GM19397 (cell line): ENCODE measurements around the gene POMT2.

ENCODE experiments used
- ATAC-seq: cut with Tn5 transposase; IDR thresholded peaks from one replicate; pipeline ENCODE4 v1.9.1; 2021; ENCODE audit warnings: mild to moderate bottlenecking, moderate library complexity; ENCODE audit not compliant: unreplicated experiment

POMT2 gene

DNA sequence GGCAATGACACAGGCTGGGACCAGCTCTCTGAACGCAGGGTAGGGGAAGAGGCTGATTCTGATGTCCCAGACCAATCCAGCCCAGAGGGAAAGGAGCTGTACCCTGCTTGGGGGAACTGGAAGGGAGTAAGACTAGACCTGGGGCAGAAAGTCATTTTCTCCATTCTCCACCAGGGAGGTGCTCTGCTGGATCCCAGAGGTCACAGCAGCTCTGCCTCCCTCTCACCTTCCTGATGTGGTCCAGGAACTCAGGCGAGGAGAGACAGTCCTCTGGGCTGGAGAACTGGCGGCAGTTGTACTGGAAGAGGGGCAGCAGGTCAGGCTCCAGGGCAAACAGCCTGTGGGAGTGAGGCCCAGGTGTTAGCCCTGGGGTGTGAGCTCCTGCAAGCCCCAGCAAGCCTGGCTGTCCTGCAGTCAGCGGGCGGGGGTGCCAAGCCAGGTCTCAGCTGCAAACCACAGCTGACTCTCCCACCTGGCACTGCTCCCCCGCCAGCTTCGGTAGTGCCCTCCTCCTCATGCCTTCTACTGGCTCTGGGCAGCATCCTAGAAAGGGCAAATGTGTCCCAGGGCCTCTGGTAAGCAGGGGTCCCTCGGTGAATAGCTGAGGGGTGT lies 51.6 kb downstream of the POMT2 start:
- no peak for ATAC-seq

DNA sequence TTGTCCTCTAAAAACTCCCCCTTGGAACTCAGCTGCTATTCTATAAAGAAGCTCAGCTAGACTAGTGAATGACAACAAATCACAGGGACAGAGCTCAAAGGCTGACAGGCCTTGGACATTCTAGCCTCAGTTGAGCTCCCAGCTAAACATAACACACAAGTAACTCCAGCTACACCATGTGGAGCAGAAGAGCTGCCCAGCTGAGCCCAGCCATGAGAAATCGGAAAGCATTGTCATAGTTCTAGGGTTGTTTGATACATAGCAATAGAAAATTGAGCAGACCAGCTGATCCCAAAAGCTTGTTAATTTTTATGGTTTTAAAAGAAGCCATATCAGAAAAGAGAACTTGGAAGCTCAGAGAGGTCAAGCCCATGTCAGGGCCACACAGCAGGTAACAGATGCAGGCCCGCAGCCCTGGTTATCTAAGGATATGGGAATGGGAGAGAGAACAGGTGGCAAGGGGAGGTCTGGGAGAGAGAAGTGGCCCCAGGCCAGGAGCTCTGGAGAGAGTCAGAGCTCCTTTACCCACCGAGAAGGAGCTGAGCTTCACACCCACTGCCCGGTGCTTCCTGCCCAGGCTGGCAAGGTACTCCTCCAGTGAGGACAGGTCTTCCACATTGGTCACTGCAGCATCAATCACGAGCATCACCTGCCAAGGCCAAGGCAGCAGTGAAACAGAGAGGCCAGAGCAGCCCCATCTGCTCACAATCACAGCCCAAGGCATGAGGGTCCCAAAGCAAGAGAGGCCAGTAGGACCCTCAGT lies 52.6 kb downstream of the POMT2 start:
- ATAC-seq = no peak

DNA sequence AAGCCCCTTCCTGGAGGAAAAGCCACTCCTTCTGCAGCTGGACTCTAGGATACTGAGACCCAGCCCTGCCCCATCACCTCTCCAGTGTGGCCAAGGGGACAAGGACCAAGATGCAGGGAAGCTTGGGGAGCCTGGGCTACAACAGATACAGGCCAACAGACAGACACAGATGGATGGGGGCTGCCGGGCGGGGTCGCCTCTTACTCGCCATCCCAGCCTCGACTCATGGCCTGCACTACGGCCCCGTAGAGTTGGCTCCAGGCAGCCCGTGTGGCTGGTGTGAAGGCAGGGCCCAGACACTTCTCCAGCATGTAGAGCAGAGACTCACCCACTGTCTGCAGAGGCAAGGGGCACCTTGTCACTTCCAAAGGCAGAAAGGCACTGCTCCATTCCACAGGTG lies 54.3 kb downstream of the POMT2 start:
- no peak for ATAC-seq

DNA sequence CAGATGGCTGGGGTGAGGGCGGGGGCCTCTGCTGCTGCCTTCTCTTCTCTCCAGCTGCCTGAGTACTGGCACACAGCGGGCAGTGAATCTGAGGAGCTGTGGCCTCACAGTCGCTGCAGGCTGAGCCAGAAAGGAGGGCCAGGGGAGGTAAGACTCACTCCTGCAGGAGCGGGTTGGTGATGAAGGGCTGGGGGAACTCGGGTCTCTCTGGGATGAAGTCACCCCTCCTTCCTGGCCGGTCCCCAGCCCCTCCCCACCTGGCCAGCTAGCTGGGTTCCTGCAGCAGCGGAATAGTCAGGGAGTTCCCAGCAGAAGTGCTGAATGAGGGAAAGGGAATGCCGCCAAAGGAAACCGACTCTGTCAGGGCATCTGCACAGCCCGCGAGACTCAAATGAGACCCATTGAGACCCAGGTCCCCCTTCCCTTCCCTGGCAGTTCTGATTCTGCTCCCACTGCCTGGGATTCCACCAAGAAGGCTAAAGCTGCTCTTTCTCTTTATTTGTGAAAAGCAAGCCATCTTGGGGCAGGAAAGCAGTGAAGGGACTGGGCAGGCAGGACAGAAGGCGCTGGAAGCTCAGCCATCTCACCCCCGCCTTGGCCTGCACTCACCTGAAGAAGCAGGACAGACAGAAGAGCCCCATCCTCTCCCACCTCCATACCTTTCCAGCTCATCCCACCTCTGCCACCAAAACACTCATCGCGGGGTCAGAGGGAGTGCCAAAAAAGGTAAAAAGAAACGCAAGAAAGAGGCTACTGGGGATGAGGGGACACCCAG lies 54.9 kb downstream of the POMT2 start:
- ATAC-seq = no peak

DNA sequence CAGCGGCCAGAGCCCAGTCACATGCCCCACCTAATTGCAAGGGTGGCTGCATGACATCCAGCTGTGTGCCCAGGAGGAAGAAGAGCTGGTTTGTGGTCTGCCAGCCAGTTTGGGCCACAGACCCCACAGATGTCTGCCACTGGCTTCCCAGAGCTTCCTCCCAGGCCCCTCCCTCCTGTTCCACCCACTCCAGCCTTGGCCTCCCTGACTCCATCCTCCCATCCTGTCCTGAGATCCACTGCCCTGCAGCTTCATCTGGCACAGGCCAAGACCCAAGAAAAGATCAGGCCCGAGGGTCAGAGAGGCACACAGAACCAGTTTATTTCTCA lies 55.5 kb downstream of the POMT2 start:
- ATAC-seq = no peak

DNA sequence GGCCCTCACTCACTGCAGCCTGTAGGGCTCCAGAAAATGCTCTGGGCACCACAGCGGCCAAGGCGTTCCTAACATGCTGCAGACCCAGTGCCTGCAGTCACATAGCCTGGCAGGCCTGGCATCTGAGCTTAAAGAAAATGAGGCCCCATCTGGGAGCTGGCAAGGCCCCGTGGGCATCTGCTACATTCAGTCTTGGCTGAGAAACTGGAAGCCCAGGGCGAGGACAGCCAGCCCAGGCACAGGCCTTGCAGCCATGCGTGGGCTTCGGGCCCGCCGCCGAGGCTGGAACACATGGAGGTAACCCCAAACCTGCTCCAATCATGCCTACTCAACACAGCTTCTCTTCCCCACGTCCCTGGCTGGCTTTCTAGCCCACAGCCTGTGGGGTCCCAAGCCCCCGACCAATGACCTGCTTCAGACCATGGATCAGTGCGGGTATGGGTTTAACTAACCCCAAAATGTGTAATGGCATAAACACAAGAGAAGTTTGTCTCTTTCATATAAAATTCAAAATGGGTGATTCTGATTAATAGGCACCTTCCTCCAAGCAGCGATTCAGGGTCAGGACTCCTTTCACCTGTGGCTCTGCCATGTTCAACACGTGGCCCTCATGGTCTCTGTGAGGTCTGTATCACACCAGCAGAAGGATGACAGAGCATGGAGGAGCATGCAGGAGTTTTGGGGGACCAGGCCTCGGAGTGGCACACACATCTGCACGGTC lies 56.1 kb downstream of the POMT2 start:
- no peak for ATAC-seq

DNA sequence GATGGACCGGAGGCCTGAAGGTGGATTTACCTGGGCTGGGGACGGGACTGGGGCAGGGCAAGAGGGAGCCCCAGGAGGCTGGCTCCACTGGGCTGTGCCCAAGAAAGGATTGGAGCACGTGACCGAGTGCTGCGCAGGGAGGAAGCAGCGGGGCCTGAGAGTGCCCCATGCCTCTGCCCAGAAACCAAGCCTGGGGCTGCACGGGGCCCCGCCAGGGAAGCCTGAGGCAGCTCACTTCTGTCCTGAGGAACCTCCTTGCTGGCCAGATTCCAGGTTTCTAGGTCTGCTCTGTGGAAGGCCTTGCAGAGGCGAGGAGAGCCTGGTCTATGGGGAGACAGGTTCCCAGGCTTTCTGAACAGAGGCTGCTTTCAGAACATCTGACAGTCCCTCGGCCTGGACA lies 60.1 kb downstream of the POMT2 start:
- ATAC-seq = no peak

DNA sequence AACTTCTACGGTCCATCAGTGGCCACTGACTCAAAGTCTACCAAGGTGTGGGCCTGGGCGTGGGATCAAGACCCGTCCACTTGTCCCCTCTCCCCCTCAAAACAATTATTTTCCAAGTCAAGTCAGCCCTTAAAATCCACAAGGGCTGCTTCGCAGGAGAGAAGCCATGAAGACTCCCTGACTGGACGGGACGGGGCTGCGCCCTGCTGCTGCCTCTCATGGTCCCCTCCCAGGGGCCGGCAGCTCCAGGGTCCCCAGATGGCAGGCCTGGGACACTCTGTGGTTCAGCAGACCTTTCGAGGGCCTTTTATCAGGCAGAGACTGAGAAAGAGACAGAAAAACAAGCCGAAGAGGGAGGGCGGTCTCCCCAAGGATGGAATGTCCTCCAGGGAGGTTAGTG lies 60.5 kb downstream of the POMT2 start:
- no peak for ATAC-seq

DNA sequence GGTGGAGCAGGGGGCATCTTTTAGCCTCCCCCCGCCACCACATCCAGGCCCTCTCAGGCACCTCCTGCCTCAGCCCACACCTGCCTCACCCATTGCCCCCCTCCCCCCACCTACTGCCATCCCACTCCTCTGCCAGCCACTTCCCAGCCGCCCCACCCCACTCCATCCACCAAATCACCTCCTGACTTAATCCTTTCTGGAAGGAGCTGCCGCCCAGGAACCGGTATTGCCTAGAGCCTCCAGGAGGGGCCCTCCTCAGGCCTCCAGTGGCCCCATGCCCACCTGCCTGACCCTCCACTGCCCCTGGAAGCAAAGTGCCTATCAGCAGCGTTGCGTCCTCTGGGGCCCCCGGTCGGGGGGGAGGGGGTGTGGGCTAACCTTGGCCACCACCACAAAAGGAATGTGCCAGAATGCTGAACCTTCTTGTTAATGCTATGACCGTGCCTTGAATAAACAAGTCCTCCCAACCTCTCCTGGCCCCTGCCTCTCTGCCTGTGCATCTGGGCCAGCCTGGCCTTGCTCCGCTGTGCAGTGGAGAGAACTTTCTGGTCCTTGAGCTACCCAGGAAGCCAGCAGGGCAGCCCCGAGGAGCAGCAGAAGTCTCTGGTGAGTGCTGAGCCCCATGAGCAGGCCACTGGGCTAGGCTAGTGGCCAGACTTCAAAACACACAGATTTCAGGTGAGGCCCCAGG lies 61.5 kb downstream of the POMT2 start:
- no peak for ATAC-seq

DNA sequence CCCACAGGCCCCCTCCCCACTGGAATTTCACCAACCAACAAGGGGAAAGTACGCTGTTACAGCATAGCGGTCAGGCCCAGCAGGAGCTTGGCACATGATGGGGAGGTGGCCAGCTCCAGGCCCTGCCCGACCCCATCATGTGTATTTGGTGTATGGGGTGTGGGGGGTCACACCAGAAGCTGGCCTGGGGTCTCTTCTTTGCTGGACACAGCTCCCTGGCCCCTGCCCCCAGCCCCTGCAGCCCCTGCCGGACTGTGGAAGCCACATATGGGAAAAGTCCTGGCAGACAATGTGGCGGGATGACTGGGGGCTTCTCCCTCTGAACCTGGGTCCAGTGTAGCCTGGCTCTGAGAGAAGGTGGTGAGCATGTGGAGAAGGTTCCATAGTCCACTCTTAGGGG lies 62.1 kb downstream of the POMT2 start:
- no peak for ATAC-seq

DNA sequence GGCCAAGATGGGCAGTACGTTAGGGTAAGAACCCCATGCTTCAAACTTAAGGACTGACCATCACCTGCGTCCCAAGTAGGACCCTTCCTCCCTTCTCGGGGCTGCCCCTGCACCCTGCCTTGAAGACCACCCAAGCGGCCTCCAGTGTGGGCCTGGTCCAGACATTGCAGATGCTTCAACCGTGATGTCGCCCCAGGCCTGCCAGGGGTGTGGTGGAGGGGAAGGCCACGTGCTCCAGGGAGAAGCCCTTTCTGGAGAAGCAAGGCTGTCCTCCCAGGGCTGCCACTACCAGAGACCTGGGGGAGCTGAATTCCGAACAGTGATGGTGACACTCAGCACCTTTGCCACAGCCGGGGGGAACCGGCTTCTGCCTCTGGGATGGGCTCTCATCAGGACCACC lies 63.0 kb downstream of the POMT2 start:
- ATAC-seq = no peak

DNA sequence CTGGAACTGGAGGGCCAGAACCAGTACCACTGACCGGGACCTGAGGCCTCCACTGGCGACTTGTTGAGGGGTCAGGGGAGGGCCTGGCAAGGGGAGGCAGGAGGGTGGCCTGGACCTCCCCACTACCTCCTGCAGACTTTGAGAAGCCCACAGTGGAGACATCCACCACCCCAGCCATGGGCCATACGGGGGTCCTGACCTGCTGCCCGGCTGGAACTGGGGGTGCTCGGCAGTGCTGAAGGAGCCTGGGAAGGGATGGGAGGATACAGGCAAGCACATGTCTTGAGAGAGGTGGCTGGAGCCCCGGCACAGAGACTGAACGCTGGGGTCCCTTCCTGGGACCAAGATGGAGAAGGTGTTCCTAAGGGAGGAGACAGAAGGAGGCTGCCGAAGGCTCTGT lies 64.0 kb downstream of the POMT2 start:
- ATAC-seq = no peak

DNA sequence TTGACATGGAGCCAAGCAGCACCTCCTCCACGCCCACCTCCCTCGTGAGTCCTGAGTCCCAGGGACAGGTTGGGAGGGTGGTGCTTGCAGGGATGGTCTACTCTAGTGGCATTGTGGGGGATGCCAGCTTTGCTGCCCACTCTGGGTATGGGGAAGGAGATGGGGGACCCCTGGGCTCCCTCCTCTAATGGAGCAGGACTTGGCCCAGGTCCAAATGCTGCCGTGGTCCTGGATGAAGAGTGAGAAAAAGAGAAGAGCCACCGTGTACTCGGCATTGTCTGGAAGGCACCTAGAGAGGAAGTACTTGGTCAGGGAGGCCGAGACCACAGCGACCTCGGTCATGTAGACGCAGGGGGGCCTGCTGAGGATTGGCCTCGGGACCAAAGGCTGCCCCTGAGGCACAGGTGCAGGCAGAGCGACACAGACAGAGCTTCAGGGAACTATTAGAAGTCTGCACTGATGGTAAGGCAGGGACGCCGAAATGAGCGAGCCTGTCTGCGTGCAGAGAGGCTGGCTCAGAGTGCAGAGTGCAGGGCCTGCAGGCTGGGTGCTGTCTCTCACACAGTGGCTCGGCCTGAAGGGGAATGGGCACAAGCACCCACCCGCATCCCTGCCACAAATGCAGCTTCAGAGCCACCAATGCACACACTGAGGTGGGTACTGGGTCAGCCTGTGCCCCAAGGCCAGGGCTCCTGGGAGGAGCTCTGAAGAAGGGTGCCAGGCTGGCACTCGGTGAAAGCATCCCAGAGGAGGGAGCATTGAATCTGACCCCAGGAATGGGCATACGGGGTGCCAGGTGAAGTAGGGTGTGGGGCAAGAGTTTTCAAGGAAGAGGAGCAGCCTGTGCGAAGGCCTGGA lies 67.1 kb downstream of the POMT2 start:
- ATAC-seq = no peak

DNA sequence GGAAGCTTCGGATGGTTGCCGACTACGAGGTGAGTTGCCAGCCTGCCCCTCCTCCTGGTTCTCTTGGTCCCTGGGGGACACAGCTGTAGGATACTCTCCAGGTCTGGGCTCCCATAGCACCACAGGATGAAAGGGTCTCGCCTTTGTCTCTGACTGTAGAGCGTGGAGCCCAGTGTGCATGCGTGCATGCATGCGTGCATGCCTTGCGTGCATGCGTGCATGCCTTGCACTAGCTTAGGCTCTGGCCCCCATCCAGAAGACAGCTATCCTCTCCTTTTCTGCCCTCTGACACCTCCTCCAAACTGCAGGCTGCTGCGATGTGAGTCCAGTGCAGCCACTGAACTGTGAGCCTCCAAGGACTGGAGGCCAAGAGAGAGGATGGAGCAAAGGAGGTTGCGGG lies 68.8 kb downstream of the POMT2 start:
- no peak for ATAC-seq

DNA sequence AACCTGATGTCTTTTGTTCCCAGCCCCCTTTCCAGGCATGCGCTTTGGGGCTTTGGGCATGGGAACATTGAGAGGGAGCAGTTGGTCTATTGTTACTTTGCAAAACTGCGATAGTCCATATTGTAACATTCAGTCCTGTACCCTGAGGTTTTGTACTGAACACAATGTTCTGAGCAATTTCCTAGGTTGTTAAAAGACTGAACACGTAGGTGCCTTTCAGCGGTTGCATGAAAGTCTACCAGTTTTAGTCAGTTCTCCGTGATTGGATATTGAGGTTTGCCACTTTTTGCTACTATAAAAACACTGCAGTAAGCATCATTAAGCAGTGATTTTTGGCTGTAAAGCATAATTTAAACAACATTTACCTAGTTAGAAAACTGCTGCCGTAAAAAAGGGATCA lies 69.8 kb downstream of the POMT2 start:
- no peak for ATAC-seq

DNA sequence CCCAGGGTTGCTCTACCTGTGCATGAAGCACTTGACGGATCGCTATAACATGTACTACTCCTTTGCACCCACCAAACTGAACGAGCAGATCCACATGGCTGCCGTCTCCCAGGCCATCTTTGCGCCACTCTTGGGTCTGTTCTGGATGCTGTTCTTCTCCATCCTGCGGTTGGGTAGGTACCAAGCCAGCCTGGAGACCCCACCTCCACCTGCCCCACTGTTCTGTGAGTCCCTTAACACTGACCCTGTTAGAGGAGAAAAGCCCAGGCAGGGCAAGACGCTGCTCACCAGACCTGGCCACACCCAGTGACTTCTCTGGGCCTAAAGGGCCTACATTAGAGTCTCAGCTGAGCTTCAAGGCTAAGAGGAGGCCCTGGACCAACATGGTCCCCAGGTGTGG lies 71.4 kb downstream of the POMT2 start:
- no peak for ATAC-seq

DNA sequence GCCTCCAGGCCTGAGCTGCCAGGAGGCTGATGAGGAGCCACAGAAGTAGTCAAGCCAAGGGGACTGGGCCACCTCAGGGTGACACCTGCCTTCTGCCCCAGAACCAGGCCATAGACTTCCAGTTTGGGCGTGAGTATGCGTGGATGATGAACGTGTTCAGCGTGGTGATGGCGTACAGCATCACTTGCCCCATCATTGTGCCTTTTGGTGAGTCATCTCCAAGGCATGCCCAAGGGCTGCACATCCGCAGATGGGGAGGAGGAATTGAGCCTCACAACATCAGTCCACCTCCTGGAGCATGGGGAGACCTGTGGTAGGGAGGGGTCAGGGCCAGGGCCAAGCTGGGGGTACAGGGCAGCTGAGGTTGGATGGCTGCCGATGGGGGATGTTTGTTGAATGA lies 72.0 kb downstream of the POMT2 start:
- ATAC-seq = no peak

DNA sequence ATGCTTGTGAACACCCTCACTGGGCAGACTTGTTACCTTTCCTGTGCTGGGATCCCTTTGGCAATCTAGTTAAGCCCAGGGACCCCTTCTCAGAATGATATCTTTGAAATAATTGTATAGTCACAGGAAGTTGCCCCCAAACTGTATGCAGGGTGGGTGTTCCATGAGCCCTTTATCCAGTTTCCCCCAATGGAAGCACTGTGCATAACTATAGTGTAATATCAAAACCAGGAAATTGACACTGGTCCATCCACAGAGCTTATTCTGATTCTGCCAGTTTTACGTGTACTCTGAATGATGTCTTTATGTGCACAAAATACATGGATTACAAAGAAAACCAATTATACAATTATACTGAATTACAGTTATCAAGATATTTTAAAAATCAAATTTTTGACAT lies 73.9 kb downstream of the POMT2 start:
- ATAC-seq = no peak

DNA sequence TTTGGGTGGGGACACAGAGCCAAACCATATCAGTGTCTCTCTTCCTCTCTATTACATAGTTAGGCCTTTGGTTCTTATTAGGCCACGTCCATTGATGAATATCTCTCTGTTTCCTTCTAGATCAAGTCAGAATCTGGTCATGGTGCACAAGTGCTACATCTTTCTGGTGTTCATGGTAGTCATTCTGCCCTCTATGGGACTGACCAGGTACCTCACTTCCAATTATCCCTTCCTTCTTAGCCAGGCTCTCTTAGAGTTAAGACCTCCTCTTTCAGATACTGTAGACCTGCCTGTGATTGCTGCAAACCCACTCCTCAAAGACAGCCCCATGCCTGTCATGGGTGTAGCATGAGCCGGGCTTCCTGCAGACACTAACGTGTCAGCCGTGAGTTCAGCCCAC lies 74.9 kb downstream of the POMT2 start:
- ATAC-seq = no peak

DNA sequence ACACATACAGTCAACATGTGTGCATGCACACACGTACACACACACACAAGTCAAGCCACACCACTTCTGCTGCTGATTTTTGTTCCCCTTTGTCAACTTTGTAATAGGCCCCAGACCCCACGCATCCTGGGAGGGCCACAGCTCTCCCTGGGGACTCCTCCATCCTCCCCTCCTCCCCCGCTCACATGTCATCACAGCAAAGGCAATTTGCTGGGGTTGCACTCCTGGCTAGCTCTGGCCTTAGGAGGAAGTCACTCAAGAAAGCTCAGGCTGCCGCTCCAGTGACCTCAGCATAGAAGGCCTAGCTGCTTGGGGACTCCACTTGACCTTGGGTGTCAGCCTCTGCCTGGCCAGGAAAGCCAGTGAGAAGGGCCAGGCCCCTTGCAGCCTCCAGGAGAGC lies 76.8 kb downstream of the POMT2 start:
- no peak for ATAC-seq
